G401.6 (cell line): ENCODE results near the gene IL36RN.
"Not testable (repeated sequence)": the region's sequence is repeated elsewhere in the genome, so short reads cannot be mapped to it uniquely, and the experiment has no call there.

Experiments used
- FAIRE-seq: peaks from 2 replicates; lab custom pipeline; 2012; peaks lifted over from hg19 to GRCh38; lab: Jason Lieb, UNC

Gene IL36RN

DNA sequence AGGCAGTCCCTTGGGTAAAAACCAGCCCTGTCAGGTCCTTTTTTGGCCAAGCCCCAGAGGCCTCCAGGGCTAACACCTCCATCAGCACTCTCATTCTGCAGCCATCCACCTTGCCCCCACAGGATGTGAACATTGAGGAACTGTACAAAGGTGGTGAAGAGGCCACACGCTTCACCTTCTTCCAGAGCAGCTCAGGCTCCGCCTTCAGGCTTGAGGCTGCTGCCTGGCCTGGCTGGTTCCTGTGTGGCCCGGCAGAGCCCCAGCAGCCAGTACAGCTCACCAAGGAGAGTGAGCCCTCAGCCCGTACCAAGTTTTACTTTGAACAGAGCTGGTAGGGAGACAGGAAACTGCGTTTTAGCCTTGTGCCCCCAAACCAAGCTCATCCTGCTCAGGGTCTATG lies 16.0 kb downstream of the IL36RN start:
- FAIRE-seq: no peak

DNA sequence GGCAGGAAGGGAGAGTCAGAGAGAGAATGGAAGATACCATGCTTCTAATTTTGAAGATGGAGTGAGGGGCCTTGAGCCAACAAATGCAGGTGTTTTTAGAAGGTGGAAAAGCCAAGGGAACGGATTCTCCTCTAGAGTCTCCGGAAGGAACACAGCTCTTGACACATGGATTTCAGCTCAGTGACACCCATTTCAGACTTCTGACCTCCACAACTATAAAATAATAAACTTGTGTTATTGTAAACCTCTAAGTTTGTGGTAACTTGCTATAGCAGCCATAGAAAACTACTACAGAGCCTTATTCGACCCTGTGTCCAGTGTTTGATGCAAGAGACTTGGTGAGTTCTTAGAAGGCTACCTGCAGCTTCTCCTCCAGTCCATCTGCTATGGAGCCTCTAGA lies 16.6 kb downstream of the IL36RN start:
- FAIRE-seq: no peak

DNA sequence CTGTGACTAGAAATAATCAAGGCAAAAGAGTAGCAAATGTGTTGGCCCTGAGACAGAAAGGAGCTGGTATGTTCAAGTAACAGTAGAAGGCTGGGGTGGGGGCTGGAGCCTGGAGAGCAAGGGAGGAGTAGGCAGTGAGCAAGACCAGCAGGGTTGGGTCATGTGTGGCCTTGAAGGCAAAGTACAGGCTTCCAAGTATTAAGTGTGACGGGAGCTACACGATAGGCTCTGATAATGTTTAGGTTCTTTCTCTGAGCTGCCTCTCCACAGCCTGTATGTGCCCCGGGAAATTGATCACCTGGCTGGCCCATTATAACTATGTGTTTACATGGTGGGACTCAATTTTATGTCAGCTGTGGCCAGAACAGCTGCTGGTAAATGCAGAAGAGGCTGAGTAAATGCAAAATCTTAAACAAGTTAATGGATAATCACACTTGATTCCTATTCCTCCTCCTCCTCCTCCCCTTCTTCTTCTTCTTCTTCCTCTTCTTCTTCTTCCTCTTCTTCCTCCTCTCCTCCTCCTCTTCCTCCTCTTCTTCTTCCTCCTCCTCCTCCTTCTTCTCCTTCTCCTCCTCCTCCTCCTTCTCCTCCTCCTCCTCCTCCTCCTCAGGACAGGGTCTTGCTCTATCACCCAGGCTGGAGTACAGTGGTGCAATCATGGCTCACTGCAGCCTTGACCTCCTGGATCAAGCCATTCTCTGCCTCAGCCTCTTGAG lies 18.1 kb downstream of the IL36RN start:
- FAIRE-seq: no peak

DNA sequence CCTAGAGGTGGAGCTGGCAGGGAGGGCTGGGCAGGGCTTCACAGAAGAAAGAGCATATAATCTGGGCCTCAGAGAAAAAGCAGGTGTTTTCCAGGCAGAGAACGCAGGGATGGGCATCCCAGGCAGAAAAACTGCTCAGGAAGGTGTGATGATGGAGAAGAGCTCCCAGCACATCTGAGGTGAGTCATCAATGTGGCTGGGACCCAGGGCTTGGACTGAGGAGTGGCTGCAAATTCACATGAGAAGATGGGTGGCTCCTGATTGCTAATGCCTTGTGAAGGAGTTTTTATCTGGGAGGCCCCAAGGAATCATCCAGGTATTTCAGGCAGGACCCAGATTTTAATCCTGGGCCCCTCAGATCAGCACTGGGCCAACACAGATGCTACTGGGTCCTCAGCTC lies 18.9 kb downstream of the IL36RN start:
- FAIRE-seq: no peak

DNA sequence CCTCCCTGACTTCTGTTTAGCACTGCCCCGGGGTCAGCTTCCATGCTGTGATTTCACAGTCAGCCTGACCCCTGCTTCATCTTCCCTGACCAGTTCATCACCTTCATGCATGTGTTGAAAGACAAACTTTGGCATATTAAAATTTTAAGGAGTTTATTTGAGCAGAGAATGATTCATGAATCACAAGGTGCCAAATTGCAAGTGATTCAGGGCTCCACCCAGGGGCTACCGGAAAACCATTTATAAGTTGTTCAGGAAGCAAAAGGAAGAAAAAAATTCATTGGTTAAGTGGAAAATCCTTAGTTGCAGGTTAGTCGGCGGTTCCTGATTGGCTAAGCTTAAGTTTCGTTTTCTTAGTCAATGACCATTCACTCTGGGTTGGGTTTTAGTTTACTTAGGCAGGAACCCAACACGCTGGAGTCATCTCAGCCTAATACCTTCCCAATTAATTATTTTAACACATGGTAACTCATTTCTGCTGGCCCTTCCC lies 19.4 kb downstream of the IL36RN start:
- no peak for FAIRE-seq

DNA sequence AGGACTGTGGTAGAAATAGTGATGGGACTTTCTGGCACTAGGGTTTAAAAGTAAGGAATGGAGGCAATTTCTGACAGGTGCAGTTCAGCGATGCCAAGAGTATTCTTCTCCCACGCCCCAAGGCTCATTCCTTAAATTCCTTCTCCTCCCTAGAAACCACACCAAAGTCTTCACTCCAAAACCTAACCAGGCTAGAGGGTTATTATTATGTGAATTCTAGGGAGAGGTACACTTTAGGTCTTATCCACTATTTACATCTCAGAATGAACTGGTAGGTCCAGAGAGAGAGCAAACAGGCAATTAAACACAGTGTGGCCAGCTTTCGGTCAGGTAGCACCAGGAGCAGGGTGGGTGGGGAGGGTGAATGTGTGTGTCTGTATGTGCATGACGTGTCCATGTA lies 20.1 kb downstream of the IL36RN start:
- no peak for FAIRE-seq

DNA sequence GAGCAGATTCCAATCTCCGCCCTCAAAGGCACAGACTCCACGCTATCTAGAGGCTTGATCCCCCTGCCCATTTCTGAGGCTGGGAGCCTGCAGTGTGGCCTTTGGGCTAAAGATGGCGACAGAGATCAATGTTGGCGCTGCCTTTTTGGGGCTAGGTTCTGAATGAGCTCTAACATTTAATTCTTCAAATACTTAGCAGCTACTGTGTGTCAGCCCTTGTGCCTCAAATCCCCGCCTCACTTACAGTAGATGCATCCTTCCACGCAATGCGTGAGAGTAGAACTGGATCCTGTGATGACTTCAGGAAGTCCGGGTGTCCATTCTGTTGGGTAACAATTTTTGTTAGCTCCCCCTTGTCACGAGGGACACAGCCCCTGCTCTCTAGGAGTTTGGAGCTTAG lies 21.1 kb downstream of the IL36RN start:
- FAIRE-seq: no peak

DNA sequence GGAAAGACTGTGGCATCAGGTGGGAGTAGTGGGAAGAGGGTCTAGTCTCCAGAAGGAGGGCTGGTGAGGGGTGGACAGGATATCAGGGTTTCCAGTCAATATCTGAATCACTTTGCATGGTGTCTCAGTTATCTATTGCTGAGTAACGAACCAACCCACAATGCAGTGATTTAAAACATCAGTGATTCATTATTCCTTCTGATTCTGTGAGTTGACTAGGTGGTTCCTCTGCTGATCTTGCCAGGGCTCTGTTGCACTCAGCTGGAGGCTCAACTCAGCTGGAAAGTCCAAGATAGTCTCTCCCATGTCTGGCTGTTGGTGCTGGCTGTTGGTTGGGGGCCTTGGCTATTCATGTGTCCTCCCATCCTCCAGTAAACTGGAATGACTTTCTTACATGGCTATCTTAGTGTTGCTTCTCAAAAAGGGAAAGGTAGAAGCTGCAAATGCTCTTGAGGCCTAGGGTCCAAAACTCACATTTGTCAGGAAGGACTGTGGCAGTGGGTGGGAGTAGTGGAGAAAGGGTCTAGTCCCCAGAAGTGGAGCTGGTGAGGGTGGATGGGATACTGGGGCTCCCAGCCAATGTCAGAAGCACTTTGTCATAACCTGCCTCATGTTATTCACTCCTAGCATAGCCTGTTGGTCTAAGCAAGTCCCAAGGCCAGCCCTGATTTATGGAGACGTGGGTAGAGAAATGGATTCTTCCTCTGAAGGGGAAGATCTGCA lies 22.7 kb downstream of the IL36RN start:
- FAIRE-seq: no peak

DNA sequence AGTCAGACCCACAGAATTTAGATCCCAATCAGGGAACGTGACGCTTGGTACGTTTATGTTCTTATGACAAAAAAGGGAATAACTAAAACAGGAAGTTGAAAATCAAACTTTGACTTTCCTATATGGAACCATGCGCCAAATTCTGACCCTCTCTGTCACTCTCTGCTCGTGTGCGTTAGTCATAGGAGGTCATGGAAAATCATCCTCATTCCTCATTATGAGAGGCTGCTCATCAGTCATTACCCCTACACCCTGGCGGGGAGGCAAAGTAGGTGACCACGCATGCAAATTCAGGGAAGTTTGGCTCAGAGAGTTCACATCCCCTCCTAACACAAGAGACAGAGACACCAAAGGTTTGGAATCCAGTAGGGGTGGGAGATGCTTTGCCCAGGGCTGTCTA lies 24.3 kb downstream of the IL36RN start:
- FAIRE-seq: no peak

DNA sequence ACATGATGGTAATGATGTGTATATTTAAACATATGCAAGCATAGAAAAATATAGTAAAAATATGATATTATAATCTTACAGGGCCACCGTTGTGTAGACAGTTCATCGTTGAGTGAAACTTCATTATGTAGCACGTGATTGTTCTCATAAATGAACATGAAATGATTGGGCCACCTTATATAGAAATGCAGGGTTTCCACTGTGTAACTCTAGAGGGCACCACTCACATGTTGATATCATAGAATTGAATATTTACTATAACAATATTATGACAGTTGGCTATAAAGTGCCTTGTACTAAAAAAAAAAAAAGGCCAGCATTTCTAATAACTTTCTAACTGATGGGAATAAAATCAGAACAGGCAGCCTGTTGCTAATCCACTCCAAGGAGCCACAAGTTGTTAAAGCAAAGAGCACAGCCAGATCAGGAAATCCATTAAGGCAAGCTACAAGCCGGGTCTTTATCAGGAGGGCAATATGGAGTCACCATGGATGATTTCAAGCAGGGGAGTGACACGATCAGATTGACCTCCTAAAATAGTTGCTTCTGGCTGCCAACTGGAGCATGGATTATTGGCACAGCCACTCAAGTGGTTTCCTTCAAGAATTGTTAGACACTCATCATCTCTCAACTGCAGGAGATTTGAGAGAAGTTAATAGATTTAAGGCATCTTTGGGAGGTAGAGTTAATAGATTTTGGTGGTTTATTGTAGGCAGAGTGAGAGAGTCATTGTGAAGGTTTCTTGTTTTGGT lies 25.4 kb downstream of the IL36RN start:
- FAIRE-seq: no peak

DNA sequence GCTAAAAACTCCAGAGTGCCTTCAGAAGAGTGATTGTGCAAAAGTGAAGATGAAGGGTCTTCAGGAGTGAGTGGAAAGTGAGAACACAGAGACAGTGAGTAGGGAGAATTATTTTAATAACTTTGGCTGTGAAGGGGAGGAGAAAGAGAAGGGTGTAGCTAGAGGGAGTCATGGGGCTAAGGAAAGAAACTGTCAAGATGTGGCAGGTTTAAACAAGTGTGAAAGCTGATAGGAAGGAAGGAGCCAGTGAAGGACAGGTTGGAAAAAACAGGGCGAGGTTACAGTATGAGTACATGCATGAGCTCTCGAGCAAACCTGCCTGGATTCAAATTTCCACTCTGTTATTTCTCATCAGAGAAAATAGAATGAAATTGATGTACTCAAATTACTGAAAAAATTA lies 26.5 kb downstream of the IL36RN start:
- FAIRE-seq: no peak

DNA sequence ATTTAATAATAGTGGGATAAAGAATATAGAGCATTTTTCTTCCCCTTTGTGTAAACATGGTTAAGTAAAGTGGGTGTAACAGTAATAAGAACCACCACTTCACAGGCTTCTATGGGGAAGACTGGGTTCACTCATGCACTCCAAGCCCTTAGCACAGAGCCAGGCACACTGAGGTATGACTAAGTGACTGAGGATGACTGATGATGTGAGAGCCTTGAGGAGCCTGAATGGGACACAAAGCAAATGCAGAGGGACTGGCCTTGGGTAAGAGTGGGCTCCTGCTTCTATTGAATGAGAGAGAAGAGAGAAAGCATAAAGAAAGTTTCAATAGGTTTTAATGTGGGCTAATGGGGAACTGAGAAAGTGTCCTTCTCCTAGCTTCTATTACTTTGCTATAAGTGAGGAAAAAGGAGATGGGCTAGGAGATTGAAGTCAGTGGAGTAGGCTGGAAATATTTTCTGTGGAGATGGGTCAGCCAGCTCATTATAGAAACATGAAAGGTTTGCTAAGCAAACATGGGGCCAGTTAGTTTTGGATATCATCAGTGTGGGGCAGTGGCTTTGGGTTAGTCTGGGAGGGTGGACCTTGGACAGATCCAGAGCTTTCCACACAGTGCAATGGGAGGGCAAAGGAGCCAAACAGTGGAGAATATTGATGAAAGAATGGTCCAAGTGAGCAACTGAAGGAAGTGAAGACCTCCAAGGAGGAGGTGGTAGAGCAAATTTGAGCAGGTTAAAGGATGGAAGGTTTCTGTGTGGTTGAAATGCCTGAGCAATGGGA lies 29.4 kb downstream of the IL36RN start:
- no peak for FAIRE-seq

DNA sequence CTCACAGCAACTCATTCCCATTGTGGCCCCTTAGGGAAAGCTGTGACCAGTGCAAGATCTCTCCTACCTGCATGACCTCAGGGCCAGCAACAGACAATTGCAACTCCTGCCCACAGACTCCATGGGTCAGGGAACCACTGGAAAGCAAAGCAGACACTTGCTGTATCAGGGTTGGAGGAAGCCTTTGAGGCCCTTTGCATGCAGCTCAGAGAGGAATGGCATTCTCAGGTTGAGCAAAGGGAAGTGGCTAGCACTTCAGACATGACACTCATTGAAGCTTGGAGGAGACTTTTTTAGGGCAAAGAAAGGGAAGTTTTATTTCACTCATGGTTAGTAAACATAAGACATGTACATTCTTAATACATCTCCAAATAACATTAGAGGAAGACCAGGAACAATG lies 30.9 kb downstream of the IL36RN start:
- no peak for FAIRE-seq

DNA sequence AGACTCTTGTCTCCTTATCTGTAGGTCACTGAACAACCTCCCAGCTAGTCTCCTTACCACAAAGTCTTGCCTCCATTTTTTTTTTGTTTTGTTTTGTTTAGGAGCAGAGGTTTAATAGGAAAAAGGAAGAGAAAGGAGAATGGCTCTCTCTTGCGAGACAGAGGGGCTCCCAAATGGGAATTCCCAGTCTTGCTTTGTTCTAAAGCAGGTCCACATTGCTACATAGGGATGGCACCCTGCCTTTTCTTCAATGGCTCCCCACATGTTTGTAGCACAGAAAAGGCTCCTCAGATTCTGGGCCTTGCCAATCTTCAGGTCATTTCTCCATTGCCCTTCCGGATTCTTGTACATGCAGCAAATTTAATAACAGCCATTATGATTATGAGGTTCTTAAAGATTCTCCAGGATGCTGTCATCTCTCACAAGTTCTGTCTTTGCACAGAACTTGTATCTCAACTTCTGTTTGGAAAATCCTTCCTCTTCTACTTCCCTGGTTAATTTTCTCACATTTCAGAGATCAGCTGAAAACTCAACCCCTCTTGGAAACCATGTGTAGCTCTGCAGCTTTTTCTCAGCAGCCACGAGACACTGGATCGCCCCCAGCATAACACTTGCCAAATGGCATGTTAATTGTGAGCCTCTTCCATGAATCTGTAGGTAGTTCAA lies 32.4 kb downstream of the IL36RN start:
- FAIRE-seq: no peak

DNA sequence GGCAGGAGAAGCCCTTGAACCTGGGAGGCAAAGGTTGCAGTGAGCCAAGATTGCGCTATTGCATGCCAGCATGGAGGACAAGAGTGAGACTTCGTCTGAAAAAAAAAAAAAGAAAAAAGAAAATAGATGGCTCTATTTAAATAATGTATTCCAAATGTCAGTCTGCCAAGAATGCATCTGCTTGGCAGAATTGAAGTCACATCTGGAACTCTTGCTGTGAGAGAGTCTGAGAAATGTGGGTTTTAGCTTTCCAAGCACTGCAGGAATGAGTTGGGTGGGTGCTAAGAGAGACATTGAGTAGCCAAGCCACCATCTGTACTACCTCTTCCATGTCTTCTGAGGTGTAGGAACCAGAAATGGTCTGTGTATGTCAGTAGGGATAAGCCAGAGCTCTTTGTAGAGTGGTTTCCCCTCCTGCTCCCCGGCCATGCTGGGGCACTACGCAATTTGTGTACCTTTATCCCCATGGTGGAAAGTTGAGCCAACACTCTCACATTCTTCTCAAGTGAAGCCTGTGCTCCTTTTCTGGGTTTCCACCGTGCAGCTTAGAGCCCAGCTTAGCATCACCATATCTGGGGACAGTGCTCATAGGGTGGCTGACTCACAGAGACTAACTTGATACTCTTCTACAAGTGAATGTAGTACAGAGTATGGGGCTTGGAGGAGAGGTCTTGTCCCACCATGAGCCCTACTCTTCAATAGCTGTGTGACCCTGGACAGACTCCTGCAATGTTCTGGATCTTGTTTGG lies 34.0 kb downstream of the IL36RN start:
- no peak for FAIRE-seq

DNA sequence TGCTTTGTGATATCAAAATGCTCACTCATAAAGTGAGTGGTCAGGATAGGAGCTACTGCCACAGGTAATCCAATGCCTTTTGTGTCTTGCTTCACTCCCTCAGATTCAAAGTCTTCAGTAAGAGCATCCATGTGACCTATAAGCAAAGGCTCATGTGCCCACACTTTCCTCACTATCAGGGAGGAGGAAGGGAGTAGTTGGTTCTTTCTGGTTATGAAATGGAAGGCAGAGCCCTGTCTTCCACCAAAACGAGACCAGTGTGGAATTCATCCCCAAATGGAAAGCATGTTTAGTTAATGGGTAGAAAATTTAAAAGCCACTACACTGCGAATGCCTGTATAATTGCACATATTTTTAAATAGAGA lies 34.6 kb downstream of the IL36RN start:
- no peak for FAIRE-seq

DNA sequence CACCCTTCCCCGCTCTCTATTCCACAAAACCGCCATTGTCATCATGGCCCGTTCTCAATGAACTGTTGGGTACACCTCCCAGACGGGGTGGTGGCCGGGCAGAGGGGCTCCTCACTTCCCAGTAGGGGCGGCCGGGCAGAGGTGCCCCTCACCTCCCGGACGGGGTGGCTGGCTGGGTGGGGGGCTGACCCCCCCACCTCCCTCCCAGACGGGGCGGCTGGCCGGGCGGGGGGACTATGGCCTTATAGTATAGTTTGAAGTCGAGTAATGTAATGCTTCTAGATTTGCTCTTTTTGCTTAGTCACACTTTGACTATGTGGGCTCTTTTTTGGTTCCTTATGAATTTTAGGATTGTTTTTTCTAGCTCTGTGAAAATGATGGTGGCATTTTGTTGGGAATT lies 37.3 kb downstream of the IL36RN start:
- not testable (repeated sequence) for FAIRE-seq

DNA sequence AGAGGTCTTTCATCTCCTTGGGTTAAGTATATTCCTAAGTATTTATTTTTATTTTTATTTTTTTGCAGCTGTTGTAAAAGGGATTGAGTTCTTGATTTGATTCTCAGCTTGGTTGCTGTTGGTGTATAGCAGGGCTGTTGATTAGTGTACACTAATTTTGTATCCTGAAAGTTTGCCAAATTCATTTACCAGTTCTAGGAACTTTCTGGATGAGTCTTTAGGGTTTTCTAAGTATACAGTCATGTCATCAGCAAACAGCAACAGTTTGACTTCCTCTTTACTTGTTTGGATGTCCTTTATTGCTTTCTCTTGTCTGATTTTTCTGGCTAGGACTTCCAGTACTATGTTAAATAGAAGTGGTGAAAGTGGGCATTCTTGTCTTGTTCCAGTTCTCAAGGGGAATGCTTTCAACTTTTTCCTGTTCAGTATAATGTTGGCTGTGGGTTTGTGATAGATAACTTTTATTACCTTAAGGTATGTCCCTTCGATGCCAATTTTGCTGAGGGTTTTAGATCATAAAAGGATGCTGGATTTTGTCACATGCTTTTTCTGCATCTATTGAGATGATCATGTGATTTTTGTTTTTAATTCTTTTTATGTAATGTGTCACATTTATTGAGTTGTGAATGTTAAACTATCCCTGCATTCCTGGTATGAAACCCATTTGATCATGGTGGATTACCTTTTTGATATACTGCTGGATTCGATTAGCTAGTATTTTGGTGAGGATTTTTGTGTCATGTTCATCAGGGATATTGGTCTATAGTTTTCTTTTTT lies 38.0 kb downstream of the IL36RN start:
- not testable (repeated sequence) for FAIRE-seq

DNA sequence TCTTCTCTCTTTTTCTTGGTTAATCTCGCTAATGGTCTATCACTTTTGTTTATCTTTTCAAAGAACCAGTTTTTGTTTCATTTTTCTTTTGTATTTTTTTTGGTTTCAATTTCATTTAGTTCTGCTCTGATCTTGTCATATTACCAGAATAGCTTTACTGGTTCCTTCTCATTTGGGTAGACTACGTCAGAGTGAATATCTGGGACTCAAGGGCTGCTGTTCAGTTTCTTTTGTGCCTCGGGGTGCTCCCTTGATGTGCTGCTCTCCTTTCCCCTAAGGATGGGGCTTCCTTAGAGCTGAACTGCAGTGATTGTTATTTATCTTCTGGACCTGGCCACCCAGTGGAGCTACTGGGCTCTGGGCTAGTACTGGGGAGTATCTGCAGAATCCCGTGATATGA lies 39.0 kb downstream of the IL36RN start:
- FAIRE-seq: no peak

DNA sequence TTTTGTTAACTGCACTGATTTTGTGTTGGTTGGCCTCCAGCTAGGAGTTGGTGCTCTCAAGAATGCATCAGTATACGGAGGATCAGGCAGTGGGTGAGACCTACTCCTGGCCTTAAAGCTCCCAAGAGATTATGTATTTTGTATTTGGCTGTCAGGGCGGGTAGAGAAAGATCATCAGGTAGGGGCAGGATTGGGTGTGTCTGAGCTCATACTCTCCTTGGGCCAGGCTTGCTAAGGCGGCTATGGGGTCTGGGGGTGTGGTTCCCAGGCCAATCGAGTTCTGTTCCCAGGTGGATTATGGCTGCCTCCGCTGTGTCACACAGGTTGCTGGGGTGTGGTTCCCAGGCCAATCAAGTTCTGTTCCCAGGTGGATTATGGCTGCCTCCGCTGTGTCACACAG lies 39.5 kb downstream of the IL36RN start:
- no peak for FAIRE-seq
